KMS-11 (cell line): ENCODE measurements around the gene RPA1.

Experiments used
- H2AFZ ChIP-seq: fragments of 200-600 bp; sonication (generic); 2 replicates; pipeline ENCODE4 v1.6.1; 2016; ENCODE audit warnings: antibody characterized with exemption, mixed run types, low read depth
- H3K27ac ChIP-seq: fragments of 200-600 bp; sonication (generic); 2 replicates; pipeline ENCODE4 v1.6.1; 2016; ENCODE audit warnings: mild to moderate bottlenecking, mixed run types
- H3K27me3 ChIP-seq: fragments of 200-600 bp; sonication (generic); 2 replicates; pipeline ENCODE4 v1.6.1; 2017; ENCODE audit warnings: mild to moderate bottlenecking, low read depth, mixed run types, moderate library complexity; ENCODE audit not compliant: insufficient read depth
- H3K36me3 ChIP-seq: fragments of 200-600 bp; sonication (generic); 2 replicates; pipeline ENCODE4 v1.6.1; 2017; ENCODE audit warnings: mild to moderate bottlenecking, mixed run types; ENCODE audit not compliant: insufficient read depth
- H3K4me1 ChIP-seq: fragments of 200-600 bp; sonication (generic); 2 replicates; pipeline ENCODE4 v1.6.1; 2016; ENCODE audit warnings: mild to moderate bottlenecking, low read depth, mixed run types; ENCODE audit not compliant: poor library complexity, severe bottlenecking
- H3K4me2 ChIP-seq: fragments of 200-600 bp; sonication (generic); 2 replicates; pipeline ENCODE4 v1.7.0; 2016; ENCODE audit warnings: mild to moderate bottlenecking, mixed run types
- H3K4me3 ChIP-seq: fragments of 200-600 bp; sonication (generic); IDR thresholded peaks from 2 replicates; pipeline ENCODE4 v1.6.1; 2017; ENCODE audit warnings: low read depth, low read length, mixed read lengths; ENCODE audit not compliant: insufficient read depth
- H3K79me2 ChIP-seq: fragments of 200-600 bp; sonication (generic); 2 replicates; pipeline ENCODE4 v1.6.1; 2016; ENCODE audit warnings: low read depth, mixed run types; ENCODE audit not compliant: insufficient read depth
- H3K9ac ChIP-seq: fragments of 200-600 bp; sonication (generic); 2 replicates; pipeline ENCODE4 v1.6.1; 2016; ENCODE audit warnings: mild to moderate bottlenecking, mixed run types
- H4K20me1 ChIP-seq: fragments of 200-600 bp; sonication (generic); 2 replicates; pipeline ENCODE4 v1.6.1; 2016; ENCODE audit warnings: mild to moderate bottlenecking, mixed run types; ENCODE audit not compliant: insufficient read depth
- CTCF ChIP-seq: fragments of 200-600 bp; sonication (generic); conservative IDR thresholded peaks from 2 replicates; pipeline ENCODE4 v1.6.1; 2017; ENCODE audit warnings: low read depth, mild to moderate bottlenecking, antibody characterized with exemption, low read length, moderate library complexity, mixed read lengths

RPA1 gene

GRCh38 chr17:1937461-1937860 is 107.7 kb downstream of the RPA1 start:
- Histone ChIP-seq H3K9ac (no peak overlapping the region), H3K4me1 (no peaks in the 10 kb centered on the region), H3K4me2 (no peak overlapping the region), H3K36me3 (no peaks in the 10 kb centered on the region), H3K27me3 (peaks cover 37% of the 10 kb centered on the region), H3K27ac (no peak overlapping the region), H4K20me1 (no peaks in the 10 kb centered on the region), H3K4me3 (no peak overlapping the region), H3K79me2 (no peaks in the 10 kb centered on the region), H2AFZ (no peak overlapping the region)
- TF ChIP-seq CTCF: no peak

GRCh38 chr17:1939981-1940809 is 110.4 kb downstream of the RPA1 start:
- Histone ChIP-seq H4K20me1 (no peaks in the 10 kb centered on the region), H3K79me2 (no peaks in the 10 kb centered on the region), H2AFZ (no peak overlapping the region), H3K27me3 (peaks cover 20% of the 10 kb centered on the region; the same call in 1 of the 2 replicates), H3K9ac (no peak overlapping the region), H3K4me1 (no peaks in the 10 kb centered on the region), H3K4me2 (no peak overlapping the region), H3K4me3 (no peak overlapping the region), H3K36me3 (no peaks in the 10 kb centered on the region), H3K27ac (no peak overlapping the region)
- TF ChIP-seq CTCF: no peak

GRCh38 chr17:1940810-1941185 is 111.0 kb downstream of the RPA1 start:
- no peaks in the 10 kb centered on the region for H3K4me1 ChIP-seq
- no peaks in the 10 kb centered on the region for H4K20me1 ChIP-seq
- H2AFZ ChIP-seq: no peak overlapping the region
- no peak overlapping the region for H3K27ac ChIP-seq
- H3K36me3 ChIP-seq: no peaks in the 10 kb centered on the region
- no peaks in the 10 kb centered on the region for H3K79me2 ChIP-seq
- no peak overlapping the region for H3K4me3 ChIP-seq
- H3K27me3 ChIP-seq: peaks cover 18% of the 10 kb centered on the region; the same call in 1 of the 2 replicates
- no peak overlapping the region for H3K9ac ChIP-seq
- no peak for TF ChIP-seq CTCF
- no peak overlapping the region for H3K4me2 ChIP-seq

GRCh38 chr17:1941272-1942065 is 111.7 kb downstream of the RPA1 start:
- no peak for TF ChIP-seq CTCF
- no peak overlapping the region for H3K4me3 ChIP-seq
- H3K4me2 ChIP-seq: no peak overlapping the region

More at GRCh38 chr17:1941272-1942065, 111.7 kb downstream of the RPA1 start:
- Histone ChIP-seq H3K27me3 (peaks cover 14% of the 10 kb centered on the region; the same call in 1 of the 2 replicates), H2AFZ (no peak overlapping the region), H3K79me2 (no peaks in the 10 kb centered on the region), H3K27ac (no peak overlapping the region), H3K9ac (no peak overlapping the region), H4K20me1 (no peaks in the 10 kb centered on the region), H3K36me3 (no peaks in the 10 kb centered on the region), H3K4me1 (no peaks in the 10 kb centered on the region)
